CD14-positive monocyte (primary cell): ENCODE results near the gene SLC34A3. TPM values are rescaled to one million over a fixed set of nuclear protein-coding genes. Genes with fewer than 3 reads are reported as not detected.

ENCODE experiments used
- DNase-seq, 3 donors: peaks; one replicate each; pipeline ENCODE4 v3.0.0-alpha.2; 2011 to 2022
- H2AFZ ChIP-seq: 2 replicates; pipeline ENCODE4 v1.6.0; 2012; ENCODE audit warnings: mild to moderate bottlenecking, low read depth, low read length, inconsistent platforms; ENCODE audit not compliant: insufficient read depth, poor library complexity, severe bottlenecking
- H3K27ac ChIP-seq, 2 donors: 1 replicate in 1 of 2; 2 replicates in 1 of 2; pipeline ENCODE4 v1.5.1; 2012 to 2013; ENCODE audit warnings: low read length in 2 of 2, control low read depth in 1 of 2, inconsistent platforms in 1 of 2, low read depth in 1 of 2, mild to moderate bottlenecking in 1 of 2
- H3K27me3 ChIP-seq, 2 donors: one replicate each; pipeline versions ENCODE4 v1.6.0 to v1.6.1; 2011 to 2013; ENCODE audit warnings: low read length in 2 of 2; ENCODE audit not compliant: control insufficient read depth in 2 of 2, insufficient read depth in 2 of 2
- H3K36me3 ChIP-seq, 2 donors: replicated peaks in 1 of 2; 1 replicate in 1 of 2; 2 replicates in 1 of 2; pipeline versions ENCODE4 v1.5.1 to v1.6.1; 2012 to 2013; ENCODE audit warnings: low read length in 2 of 2, control low read depth in 1 of 2, inconsistent platforms in 1 of 2, mild to moderate bottlenecking in 1 of 2; ENCODE audit not compliant: insufficient read depth in 2 of 2, control insufficient read depth in 1 of 2
- H3K4me1 ChIP-seq, 2 donors: 1 replicate in 1 of 2; 2 replicates in 1 of 2; pipeline versions ENCODE4 v1.5.1 to v1.6.1; 2012 to 2013; ENCODE audit warnings: low read length in 2 of 2, control low read depth in 1 of 2, inconsistent platforms in 1 of 2, mild to moderate bottlenecking in 1 of 2, moderate library complexity in 1 of 2; ENCODE audit not compliant: insufficient read depth in 2 of 2, control insufficient read depth in 1 of 2
- H3K4me2 ChIP-seq: replicated peaks from 2 replicates; pipeline ENCODE3; 2012; ENCODE audit warnings: low read length, moderate library complexity, mild to moderate bottlenecking; ENCODE audit not compliant: poor library complexity, severe bottlenecking; ENCODE audit errors: extremely low read depth
- H3K4me3 ChIP-seq, 3 experiments: fragments of 200-600 bp in 1 of 3; sonication (generic) in 1 of 3; replicated peaks in 1 of 3; 1 replicate in 2 of 3; 2 replicates in 1 of 3; pipeline ENCODE4 v1.5.1; 2011 to 2013; ENCODE audit warnings: low read length in 3 of 3, mild to moderate bottlenecking in 3 of 3, control low read depth in 2 of 3, low read depth in 2 of 3, inconsistent platforms in 1 of 3, moderate library complexity in 1 of 3
- H3K79me2 ChIP-seq: 2 replicates; pipeline ENCODE4 v1.6.0; 2012; ENCODE audit warnings: mild to moderate bottlenecking, control low read depth, inconsistent platforms, low read length, moderate library complexity; ENCODE audit not compliant: insufficient read depth
- H3K9ac ChIP-seq: 2 replicates; pipeline ENCODE4 v1.6.0; 2017; ENCODE audit warnings: low read length, mild to moderate bottlenecking; ENCODE audit not compliant: insufficient read depth, poor library complexity, severe bottlenecking
- H3K9me3 ChIP-seq, 2 donors: replicated peaks in 1 of 2; 1 replicate in 1 of 2; 2 replicates in 1 of 2; pipeline versions ENCODE4 v1.5.1 to v1.6.1; 2012 to 2013; ENCODE audit warnings: low read length in 2 of 2, control low read depth in 1 of 2; ENCODE audit not compliant: control insufficient read depth in 1 of 2, insufficient read depth in 1 of 2
- H4K20me1 ChIP-seq: 2 replicates; pipeline ENCODE4 v1.6.0; 2012; ENCODE audit warnings: mild to moderate bottlenecking, low read length, control low read depth, moderate library complexity; ENCODE audit not compliant: insufficient read depth
- H3K27ac Mint-ChIP-seq, 7 donors: one replicate each; pipeline ENCODE4 v1.8.0; 2020; ENCODE audit warnings: mild to moderate bottlenecking in 7 of 7, mixed read lengths in 7 of 7, moderate library complexity in 6 of 7, inconsistent platforms in 2 of 7
- H3K27me3 Mint-ChIP-seq, 3 donors: one replicate each; pipeline ENCODE4 v1.8.0; 2021 to 2022; ENCODE audit warnings: low read depth in 3 of 3, mild to moderate bottlenecking in 3 of 3, mixed read lengths in 3 of 3, moderate library complexity in 3 of 3, inconsistent platforms in 1 of 3
- H3K36me3 Mint-ChIP-seq, 2 donors: one replicate each; pipeline ENCODE4 v1.8.0; 2020; ENCODE audit warnings: mixed read lengths in 2 of 2, inconsistent platforms in 1 of 2, mild to moderate bottlenecking in 1 of 2
- H3K4me1 Mint-ChIP-seq: one replicate; pipeline ENCODE4 v1.8.0; 2020; ENCODE audit warnings: mild to moderate bottlenecking, mixed read lengths
- H3K4me3 Mint-ChIP-seq, 2 donors: one replicate each; pipeline ENCODE4 v1.8.0; 2020; ENCODE audit warnings: mild to moderate bottlenecking in 2 of 2, mixed read lengths in 2 of 2, moderate library complexity in 1 of 2
- H3K9me3 Mint-ChIP-seq, 7 donors: one replicate each; pipeline ENCODE4 v1.8.0; 2020 to 2022; ENCODE audit warnings: mixed read lengths in 7 of 7, mild to moderate bottlenecking in 6 of 7, moderate library complexity in 6 of 7, inconsistent platforms in 2 of 7
- WGBS: methylation state at CpG from one replicate; pipeline ENCODE4 v1.1.5; 2013; ENCODE audit warnings: missing lambda C conversion rate; ENCODE audit not compliant: insufficient coverage; 5-methylcytosine and 5-hydroxymethylcytosine counted together
- intact Hi-C, 2 donors: fragments of 100-400 bp; cut with micrococcal nuclease; formaldehyde crosslinking; loops; one replicate each; pipeline versions ENCODE4 v1.15.0 to v1.15.1; 2023
- polyA plus RNA-seq, 3 donors: library from polyadenylated mRNA; depleted of rRNA in 1 of 3; unstranded in 2 of 3; stranded (reverse) in 1 of 3; fragments of 300-500 nt in 2 of 3; fragments of >200 nt in 1 of 3; fragmentation: Illumina TruSeq in 2 of 3; gene quantifications; 1 replicate in 2 of 3; 2 replicates in 1 of 3; pipeline ENCODE4 v1.2.3, GENCODE V29; 2012 to 2021
- TF ChIP-seq, protein P1 (sequence below): fragments of 200-600 bp; IDR thresholded peaks from one replicate; pipeline ENCODE4 v1.8.0; 2022; ENCODE audit warnings: antibody characterized with exemption, mild to moderate bottlenecking

Gene SLC34A3
- polyA plus RNA-seq, 3 donors: not detected

DNA sequence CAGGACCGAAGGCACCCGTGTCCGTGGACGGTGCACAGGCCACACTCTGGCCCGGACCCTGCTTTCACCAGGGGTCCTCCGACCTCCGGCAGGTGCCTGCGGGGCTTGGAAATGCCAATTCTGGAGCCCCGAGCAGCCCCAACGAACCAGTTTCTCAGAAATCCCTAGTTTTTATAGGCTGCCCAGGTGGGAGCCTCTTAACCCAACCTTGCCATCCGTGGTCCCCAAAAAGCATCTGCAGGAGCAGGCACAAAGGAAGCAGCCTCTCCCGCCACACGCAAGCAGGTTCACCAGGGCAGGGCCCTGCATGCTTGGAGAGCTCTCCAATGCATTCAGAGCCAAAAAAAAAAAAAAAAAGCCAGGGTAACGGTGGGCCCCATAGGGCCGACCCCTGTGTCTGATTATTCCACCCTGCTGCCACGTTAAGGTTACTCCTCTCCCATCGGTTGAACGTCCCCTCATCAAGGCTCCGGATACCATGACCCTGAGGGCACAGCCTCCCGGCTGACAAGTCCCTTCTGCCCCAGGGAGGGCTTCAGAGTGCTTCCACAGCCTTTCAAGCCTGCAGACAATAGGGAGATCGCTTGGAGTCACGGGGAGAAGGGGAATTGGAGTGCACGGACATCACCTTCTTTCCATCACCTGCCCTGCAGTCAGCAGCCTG, 29.4 kb upstream of the SLC34A3 start:
- WGBS: 10% methylated on average over 14 of the region's 23 CpGs
- H2AFZ ChIP-seq: peak overlapping the region; percentile 74
- peaks cover 25% of the 10 kb centered on the region for H4K20me1 ChIP-seq

DNA sequence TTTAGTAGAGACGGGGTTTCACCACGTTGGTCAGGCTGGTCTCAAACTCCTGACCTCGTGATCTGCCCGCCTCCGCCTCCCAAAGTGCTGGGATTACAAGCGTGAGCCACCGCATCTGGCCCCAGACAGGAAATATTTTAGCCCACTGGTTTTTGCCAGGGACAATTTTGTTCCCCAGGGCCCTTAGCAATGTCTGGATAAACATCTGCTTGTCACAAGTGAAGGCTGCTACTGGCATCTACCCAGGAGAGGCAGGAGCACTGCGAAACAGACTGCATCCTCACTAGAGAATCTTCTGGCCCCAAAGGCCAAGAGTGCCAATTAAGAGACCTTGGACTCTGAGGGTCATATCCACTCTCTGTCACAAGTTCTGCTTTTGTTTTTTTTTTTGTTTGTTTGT, 27.7 kb upstream of the SLC34A3 start:
- H3K27ac Mint-ChIP-seq: no peak overlapping the region
- H3K9me3 ChIP-seq: no peaks in the 10 kb centered on the region
- H3K27me3 ChIP-seq: peaks cover 0 to 4% of the 10 kb centered on the region in 2 donors
- TF ChIP-seq, protein P1, sequence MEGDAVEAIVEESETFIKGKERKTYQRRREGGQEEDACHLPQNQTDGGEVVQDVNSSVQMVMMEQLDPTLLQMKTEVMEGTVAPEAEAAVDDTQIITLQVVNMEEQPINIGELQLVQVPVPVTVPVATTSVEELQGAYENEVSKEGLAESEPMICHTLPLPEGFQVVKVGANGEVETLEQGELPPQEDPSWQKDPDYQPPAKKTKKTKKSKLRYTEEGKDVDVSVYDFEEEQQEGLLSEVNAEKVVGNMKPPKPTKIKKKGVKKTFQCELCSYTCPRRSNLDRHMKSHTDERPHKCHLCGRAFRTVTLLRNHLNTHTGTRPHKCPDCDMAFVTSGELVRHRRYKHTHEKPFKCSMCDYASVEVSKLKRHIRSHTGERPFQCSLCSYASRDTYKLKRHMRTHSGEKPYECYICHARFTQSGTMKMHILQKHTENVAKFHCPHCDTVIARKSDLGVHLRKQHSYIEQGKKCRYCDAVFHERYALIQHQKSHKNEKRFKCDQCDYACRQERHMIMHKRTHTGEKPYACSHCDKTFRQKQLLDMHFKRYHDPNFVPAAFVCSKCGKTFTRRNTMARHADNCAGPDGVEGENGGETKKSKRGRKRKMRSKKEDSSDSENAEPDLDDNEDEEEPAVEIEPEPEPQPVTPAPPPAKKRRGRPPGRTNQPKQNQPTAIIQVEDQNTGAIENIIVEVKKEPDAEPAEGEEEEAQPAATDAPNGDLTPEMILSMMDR: no peak
- no peak overlapping the region for H3K4me3 ChIP-seq
- no peak overlapping the region for H3K4me2 ChIP-seq
- peaks cover 0 to 6% of the 10 kb centered on the region in 2 donors for H3K36me3 ChIP-seq
- H3K4me3 Mint-ChIP-seq: no peak overlapping the region
- peaks cover 0 to 4% (median 0%) of the 10 kb centered on the region in 3 donors for H3K27me3 Mint-ChIP-seq
- H3K36me3 Mint-ChIP-seq: peaks cover 4 to 8% of the 10 kb centered on the region in 2 donors
- H2AFZ ChIP-seq: no peak overlapping the region
- peaks cover 58% of the 10 kb centered on the region for H3K4me1 Mint-ChIP-seq
- peaks cover 23% of the 10 kb centered on the region for H4K20me1 ChIP-seq
- peaks cover 50 to 70% of the 10 kb centered on the region in 2 donors for H3K4me1 ChIP-seq
- no peak overlapping the region for H3K9ac ChIP-seq
- WGBS: 89% methylated on average over 7 of the region's 8 CpGs
- intact Hi-C loops: loop anchor here in 1 of 2 donors (5.0 kb wide), 2 partner anchors 39 to 349 kb away; partner anchors contain the start of genes MRPL41, PNPLA7 and TUBB4B
- H3K79me2 ChIP-seq: peaks cover 61% of the 10 kb centered on the region
- no peak for DNase-seq
- H3K27ac ChIP-seq: no peak overlapping the region
- peaks cover 0 to 2% (median 0%) of the 10 kb centered on the region in 7 donors for H3K9me3 Mint-ChIP-seq

More for the DNA sequence above, 29.4 kb upstream of the SLC34A3 start:
- TF ChIP-seq, protein P1: no peak
- Mint-ChIP-seq H3K4me3 (peak overlapping the region; percentile 74 to 88), H3K27ac (peak overlapping the region; percentile 77 to 92 (median 89)), H3K4me1 (peaks cover 49% of the 10 kb centered on the region), H3K9me3 (peaks cover 0 to 2% (median 0%) of the 10 kb centered on the region in 7 donors), H3K36me3 (peaks cover 0 to 2% of the 10 kb centered on the region in 2 donors), H3K27me3 (peaks cover 0 to 4% (median 0%) of the 10 kb centered on the region in 3 donors)
- no peak for DNase-seq
- H3K9me3 ChIP-seq: no peaks in the 10 kb centered on the region
- peak overlapping the region; percentile 64 for H3K9ac ChIP-seq
- peak overlapping the region; percentile 77 to 89 for H3K27ac ChIP-seq
- H3K4me3 ChIP-seq: peak overlapping the region; percentile 47 to 74 (median 68)
- peaks cover 46 to 62% of the 10 kb centered on the region in 2 donors for H3K4me1 ChIP-seq
- H3K4me2 ChIP-seq: peak overlapping the region; percentile 79
- H3K36me3 ChIP-seq: no peaks in the 10 kb centered on the region
- intact Hi-C loops: loop anchor here (2.0 to 5.0 kb wide), 3 partner anchors 21 to 351 kb away; partner anchors contain the start of genes RNF208 (in 2 of the 2), MRPL41 (in 1 of the 2), PNPLA7 (in 1 of the 2) and TUBB4B (in 1 of the 2)
- peaks cover 0 to 4% of the 10 kb centered on the region in 2 donors for H3K27me3 ChIP-seq
- peaks cover 51% of the 10 kb centered on the region for H3K79me2 ChIP-seq
